Hippocampal formation (tissue), 2 donors: Measurements from ENCODE around the gene CWF19L2.
"Not testable (repeated sequence)": the region's sequence is repeated elsewhere in the genome, so short reads cannot be mapped to it uniquely, and the experiment has no call there.

Source experiments
- DNase-seq, 2 donors: peaks; one replicate each; lab custom pipeline; 2025; lab: John Stamatoyannopoulos, UW

CWF19L2 gene

DNA sequence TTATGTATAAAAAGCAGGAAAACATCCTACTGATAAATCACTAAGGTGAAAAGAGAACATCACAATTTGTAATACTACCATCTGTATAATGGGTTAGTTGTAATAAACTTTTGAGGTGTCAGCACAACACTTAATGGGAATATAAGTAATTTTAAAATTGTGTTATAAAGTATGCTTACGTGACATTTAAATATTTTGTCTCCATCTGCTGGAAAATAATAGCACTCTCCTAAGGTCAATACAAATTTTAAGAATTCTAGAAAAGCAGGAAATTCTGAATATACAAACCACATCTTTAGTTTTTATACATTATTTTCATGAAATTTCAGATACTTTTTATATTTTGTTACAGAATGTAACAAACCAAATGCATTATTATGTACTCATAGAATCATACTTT lies 19.5 kb downstream of the CWF19L2 start:
- DNase-seq = no peak

- no peak for DNase-seq
Observed at GRCh38 chr11:107430525-107430924, 27.1 kb downstream of the CWF19L2 start.

DNA sequence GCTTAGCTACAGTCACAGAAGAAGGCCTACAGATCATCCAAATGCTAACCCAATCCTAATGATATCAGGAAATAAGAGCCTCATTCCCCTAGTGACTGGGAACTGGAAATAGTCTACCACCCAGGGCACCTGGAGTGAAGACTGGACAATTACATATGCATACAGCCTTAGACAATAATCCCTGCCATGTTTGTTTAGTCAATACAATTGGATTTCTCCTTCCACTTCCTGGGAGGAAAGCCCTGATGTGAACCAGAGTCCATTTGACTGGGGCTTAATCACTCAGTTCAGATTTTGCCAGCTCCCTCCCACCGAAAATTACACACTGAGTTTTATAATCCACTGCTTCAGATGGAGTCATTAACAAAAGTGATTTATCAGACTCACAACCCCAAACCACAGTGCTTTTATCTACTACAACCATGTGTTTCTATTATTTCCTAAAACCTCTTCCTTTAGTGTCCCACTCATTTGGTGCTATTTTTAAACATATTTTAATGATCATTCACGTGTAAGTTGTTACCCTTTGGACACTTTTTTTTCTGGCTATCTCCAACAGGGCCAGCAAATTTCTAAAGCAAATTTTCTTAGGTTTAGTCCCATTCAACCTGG lies 29.9 kb downstream of the CWF19L2 start:
- DNase-seq = no peak

- no peak for DNase-seq
Observed at GRCh38 chr11:107413352-107413751, 44.3 kb downstream of the CWF19L2 start.

GRCh38 chr11:107408762-107409211 lies 48.8 kb downstream of the CWF19L2 start:
- DNase-seq = no peak

DNA sequence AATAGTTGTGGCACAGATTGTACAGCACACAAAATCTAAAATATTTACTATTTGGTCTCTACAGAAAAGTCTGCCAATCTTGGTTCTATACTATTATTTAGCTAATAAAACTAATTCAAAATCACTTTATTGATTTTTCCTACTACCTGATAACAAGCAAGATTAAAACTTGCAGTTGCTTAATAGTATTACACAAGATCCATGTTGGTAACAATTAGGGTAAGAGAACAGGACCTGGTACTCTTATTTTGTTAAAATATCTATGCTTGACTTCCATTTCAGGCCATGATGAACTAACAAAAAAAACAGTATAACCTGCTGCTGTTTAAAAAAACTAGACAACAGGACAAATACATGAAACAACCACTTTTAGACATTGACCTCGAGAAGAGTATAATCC lies 52.4 kb downstream of the CWF19L2 start:
- DNase-seq = no peak

- DNase-seq = not testable (repeated sequence)
Observed at GRCh38 chr11:107401131-107401530, 56.5 kb downstream of the CWF19L2 start.

DNA sequence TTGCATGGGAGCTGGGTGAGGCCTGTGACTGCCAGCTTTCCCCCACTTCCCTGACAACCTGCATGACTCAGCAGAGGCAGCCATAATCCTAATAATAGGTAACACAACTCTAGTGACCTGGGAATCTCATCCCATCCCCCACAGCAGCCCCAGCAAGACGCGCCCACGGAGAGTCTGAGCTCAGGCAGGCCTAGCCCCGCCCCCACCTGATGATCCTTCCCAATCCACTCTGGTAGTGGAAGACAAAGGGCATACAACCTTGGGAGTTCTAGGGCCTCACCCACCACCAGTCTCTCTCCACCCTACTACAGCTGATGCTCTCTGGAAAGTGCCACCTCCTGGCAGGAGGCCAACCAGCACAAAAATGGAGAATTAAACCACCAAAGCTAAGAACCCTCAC lies 60.3 kb downstream of the CWF19L2 start:
- no peak for DNase-seq

DNA sequence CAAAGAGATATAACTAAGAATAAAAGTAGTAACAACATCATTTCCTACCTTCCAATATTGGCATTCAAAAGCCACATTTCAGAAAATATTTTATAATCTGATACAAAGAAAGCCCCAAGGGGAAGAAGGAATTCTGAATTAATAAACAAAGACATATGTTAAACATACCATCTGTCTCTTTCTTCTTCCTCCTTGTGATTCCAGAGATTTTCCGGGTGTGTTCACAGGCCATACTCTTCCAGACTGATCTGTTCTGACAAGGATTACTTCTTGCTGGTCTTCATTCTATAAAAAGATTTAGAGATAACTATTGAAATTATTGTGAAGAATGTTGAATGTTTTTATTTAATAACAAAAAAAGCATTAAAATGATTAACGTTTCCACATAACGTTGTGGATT lies 65.0 kb downstream of the CWF19L2 start:
- no peak for DNase-seq

DNA sequence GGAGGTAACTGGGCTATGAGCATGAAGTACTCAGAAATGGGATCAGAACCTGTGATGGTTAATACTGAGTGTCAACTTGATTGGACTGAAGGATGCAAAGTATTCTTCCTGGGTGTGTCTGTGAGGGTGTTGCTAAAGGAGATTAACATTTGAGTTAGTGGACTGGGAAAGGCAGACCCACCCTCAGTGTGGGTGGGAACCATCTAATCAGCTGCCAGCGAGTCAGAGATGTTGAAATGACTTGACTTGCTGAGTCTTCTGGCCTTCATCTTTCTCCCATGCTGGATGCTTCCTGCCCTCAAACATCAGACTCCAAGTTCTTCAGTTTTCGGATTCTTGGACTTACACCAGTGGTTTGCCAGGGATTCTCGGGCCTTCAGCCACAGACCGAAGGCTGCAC lies 66.9 kb downstream of the CWF19L2 start:
- DNase-seq = not testable (repeated sequence)

GRCh38 chr11:107387666-107388065 lies 70.0 kb downstream of the CWF19L2 start:
- DNase-seq = no peak

DNA sequence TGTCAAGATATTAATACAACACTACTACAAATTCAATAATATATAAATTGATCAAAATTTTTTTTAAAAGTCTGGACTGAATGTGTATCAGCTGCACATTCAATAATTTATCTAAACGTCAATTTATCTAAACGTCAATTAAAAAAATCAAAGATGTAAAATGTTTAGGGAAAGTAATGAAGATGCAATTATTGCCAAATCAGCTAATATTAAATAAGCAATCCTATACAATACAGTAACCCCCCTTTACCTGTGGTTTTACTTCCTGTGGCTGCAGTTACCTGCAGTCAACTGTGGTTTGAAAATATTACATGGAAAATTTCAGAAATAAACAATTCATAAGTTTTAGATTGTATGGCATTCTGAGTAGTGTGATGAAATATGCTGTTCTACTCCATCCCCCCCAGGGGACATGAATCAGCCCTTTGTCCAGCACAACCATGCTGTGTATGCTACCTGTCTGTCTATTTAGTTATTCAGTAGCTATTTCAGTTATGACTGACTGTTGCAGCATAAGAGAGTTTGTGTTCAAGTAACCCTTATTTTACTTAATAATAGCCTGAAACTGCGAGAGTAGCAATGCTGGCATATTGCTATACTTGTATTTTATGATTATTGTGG lies 72.2 kb downstream of the CWF19L2 start:
- DNase-seq = no peak

- DNase-seq = no peak
Observed at GRCh38 chr11:107384144-107384852, 73.3 kb downstream of the CWF19L2 start.

GRCh38 chr11:107372439-107372838 lies 85.2 kb downstream of the CWF19L2 start:
- DNase-seq = no peak

- DNase-seq = no peak
Observed at GRCh38 chr11:107370390-107370789, 87.2 kb downstream of the CWF19L2 start.

DNA sequence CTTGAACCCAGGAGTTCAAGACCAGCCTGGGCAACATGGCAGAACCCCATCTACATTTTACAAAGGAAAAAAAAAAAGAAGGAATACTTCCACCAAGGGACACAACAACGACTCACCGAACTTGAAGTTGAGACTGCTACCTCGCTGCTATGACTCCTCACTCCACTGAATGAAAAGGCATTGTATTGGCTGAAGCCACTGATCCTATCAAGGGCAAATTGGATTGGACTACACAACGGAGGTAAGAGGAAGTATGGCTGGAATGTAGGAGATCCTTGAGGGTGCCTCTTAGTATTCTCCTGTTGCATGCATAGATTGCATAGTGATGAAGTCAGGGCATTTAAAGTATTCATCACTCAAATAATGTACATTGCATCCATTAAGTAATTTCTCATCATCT lies 97.9 kb downstream of the CWF19L2 start:
- DNase-seq = no peak

- DNase-seq = no peak
Observed at GRCh38 chr11:107357877-107358276, 99.7 kb downstream of the CWF19L2 start.

- DNase-seq = no peak
Observed at GRCh38 chr11:107354780-107355179, 102.8 kb downstream of the CWF19L2 start.

DNA sequence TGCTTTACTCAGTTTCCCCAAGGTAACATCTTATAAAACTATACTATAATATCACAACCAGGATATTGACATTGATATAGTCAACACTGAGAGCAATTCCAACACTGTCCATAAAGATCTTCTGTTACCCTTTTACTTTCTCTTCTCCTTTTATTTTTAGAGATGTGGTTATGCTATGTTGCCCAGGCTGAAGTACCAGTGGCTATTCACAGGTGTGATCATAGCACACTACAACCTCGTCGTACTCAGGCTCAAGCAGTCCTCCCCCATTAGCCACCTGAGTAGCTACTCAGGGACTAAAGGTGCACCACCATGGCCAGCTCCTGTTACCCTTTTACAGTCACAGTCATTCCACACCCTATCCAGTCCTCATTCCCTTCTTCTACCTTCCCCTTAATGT lies 119.7 kb downstream of the CWF19L2 start:
- DNase-seq = no peak

DNA sequence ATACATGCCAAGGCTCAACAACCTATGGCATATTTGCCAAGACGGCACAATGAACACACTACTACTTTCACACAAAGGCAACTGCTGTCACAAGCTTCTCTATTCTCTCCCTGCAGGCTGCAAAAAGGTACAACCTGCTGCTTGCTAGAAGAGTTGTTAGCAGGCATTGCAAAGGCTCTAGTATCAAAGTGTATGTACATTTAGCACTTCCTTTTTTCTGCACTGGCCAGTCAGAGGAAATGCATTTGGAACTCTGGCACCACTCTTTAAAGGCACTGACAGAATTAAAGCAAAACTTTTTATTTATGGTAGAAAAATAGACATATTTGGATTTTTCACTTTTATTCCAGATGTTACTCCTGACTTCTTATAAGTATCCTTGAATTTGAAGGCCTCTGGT lies 125.9 kb downstream of the CWF19L2 start:
- DNase-seq = no peak

GRCh38 chr11:107329164-107329563 lies 128.5 kb downstream of the CWF19L2 start:
- no peak for DNase-seq

DNA sequence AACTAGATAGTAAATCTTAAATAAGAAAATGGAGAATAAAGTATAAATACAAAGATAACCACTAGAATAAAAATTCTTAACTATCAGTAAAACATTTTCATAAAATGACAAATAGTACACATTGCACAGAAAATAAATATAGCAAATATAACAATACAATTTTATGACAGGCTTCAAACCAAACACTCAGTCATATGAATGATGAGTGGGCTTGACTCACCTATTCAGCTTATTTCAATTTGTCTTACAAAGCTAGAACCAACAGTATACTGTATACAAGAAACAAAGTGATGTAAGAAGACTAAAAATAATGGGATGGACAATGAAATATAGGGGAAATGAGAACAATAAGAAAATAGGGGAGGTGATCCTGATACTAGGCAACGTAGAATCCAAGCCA lies 141.2 kb downstream of the CWF19L2 start:
- no peak for DNase-seq

- DNase-seq = no peak
Observed at GRCh38 chr11:107307991-107308390, 149.6 kb downstream of the CWF19L2 start.
